ENCODE measurements around the gene PRR35. TPM values are rescaled to one million over a fixed set of nuclear protein-coding genes. Genes with fewer than 3 reads are reported as not detected.

PRR35 gene
- total RNA-seq, 2 experiments from 2014 or later, result not detected

GRCh38 chr16:528111-529011 lies 31.8 kb upstream of the PRR35 start:
- no peaks in the 10 kb centered on the region for H3K27me3 Mint-ChIP-seq

GRCh38 chr16:529012-529575 lies 31.1 kb upstream of the PRR35 start:
- Mint-ChIP-seq H3K36me3 (ENCODE audit: low read depth) (peaks cover 16% of the 10 kb centered on the region), H3K9me3 (no peaks in the 10 kb centered on the region), H3K27ac (peak overlapping the region; percentile 88), H3K4me3 (peak overlapping the region; percentile 84), H3K27me3 (no peaks in the 10 kb centered on the region), H3K4me1 (ENCODE audit: low read depth) (peaks cover 30% of the 10 kb centered on the region)
- POLR2A ChIA-PET, result interaction anchor here (0.9 to 1.8 kb wide), 5 partner anchors 10 to 107 kb away, joined by 3 to 8 read pairs (median 4); partner anchors contain the start of gene METTL26
- intact Hi-C loops (cut with micrococcal nuclease), result loop anchor here (5.0 kb wide), 1 partner anchor 132 kb away; the partner anchor contains the start of gene NME4
- no peak for TF ChIP-seq CTCF (IDR thresholded peaks at IDR 0.05)
- DNase-seq, result peak; percentile 53
- ATAC-seq, result no peak
- CTCF ChIA-PET, result interaction anchor here (2.4 kb wide), 1 partner anchor 18 kb away, joined by 5 read pairs; no protein-coding TSS in a partner anchor

More at GRCh38 chr16:528111-529011, 31.8 kb upstream of the PRR35 start:
- H3K4me3 Mint-ChIP-seq, result peak overlapping the region; percentile 84
- peaks cover 32% of the 10 kb centered on the region for H3K4me1 Mint-ChIP-seq (ENCODE audit: low read depth)
- H3K27ac Mint-ChIP-seq, result peak overlapping the region; percentile 88
- H3K9me3 Mint-ChIP-seq, result no peaks in the 10 kb centered on the region
- peak; percentile 50 for DNase-seq
- POLR2A ChIA-PET, result interaction anchor here (0.9 to 1.8 kb wide), 6 partner anchors 11 to 293 kb away, joined by 3 to 8 read pairs (median 4); partner anchors contain the start of genes FAM234A and METTL26
- H3K36me3 Mint-ChIP-seq (ENCODE audit: low read depth), result peaks cover 16% of the 10 kb centered on the region
- intact Hi-C loops (cut with micrococcal nuclease), result loop anchor here (5.0 kb wide), 1 partner anchor 131 kb away; the partner anchor contains the start of gene NME4
- no peak for TF ChIP-seq CTCF (IDR thresholded peaks at IDR 0.05)
- CTCF ChIA-PET, result interaction anchor here (1.0 to 2.4 kb wide), 2 partner anchors 19 to 108 kb away, joined by 3 to 5 read pairs; partner anchors contain the start of gene METTL26
- ATAC-seq, result no peak

DNA sequence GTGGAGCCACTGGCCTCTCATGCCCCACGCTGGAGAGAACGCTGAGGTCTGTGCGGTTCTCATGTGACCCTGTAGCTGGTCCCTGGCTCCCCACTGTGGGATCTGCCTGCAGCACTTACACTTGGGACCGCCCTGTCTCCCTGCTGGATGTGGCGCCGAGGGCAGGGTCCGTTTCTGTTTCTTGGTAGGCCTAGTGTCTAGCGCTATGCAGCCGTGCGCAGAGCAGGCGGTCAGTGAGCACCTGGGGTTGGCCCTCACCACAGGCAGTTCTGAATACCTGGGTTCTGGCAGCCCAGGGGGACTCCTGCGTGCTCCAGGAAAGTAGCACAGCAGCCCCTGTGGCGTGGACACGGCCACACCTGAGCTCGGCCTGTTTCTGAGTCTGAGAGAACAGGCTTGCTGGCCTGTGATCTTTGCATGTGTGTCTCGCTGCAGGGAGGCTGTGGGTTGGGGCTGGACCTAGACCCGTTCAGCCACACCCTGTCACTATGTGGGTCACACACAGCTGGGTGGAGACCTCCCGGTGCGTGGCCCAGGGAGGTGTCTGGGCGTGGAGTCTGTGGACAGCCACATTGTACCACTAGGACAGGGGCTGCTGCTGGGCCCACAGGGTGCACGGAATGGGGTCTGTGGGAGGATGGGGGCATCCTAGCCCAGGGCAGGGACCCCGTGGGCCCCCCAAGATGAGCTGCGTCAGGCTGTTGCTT lies 29.9 kb upstream of the PRR35 start:
- peaks cover 20% of the 10 kb centered on the region for H3K4me1 Mint-ChIP-seq (ENCODE audit: low read depth)
- H3K27ac Mint-ChIP-seq, result no peak overlapping the region
- peak overlapping the region; percentile 84 for H3K4me3 Mint-ChIP-seq
- DNase-seq (no peak), ATAC-seq (no peak)
- no peaks in the 10 kb centered on the region for H3K27me3 Mint-ChIP-seq
- ChIA-PET POLR2A (interaction anchor here (1.1 to 1.7 kb wide), 2 partner anchors 10 to 13 kb away, joined by 3 to 7 read pairs; no protein-coding TSS in a partner anchor), CTCF (no interaction called here)
- H3K36me3 Mint-ChIP-seq (ENCODE audit: low read depth), result peaks cover 11% of the 10 kb centered on the region
- no peaks in the 10 kb centered on the region for H3K9me3 Mint-ChIP-seq
- intact Hi-C loops (cut with micrococcal nuclease), result no loop called here
- TF ChIP-seq CTCF (IDR thresholded peaks at IDR 0.05), result no peak

DNA sequence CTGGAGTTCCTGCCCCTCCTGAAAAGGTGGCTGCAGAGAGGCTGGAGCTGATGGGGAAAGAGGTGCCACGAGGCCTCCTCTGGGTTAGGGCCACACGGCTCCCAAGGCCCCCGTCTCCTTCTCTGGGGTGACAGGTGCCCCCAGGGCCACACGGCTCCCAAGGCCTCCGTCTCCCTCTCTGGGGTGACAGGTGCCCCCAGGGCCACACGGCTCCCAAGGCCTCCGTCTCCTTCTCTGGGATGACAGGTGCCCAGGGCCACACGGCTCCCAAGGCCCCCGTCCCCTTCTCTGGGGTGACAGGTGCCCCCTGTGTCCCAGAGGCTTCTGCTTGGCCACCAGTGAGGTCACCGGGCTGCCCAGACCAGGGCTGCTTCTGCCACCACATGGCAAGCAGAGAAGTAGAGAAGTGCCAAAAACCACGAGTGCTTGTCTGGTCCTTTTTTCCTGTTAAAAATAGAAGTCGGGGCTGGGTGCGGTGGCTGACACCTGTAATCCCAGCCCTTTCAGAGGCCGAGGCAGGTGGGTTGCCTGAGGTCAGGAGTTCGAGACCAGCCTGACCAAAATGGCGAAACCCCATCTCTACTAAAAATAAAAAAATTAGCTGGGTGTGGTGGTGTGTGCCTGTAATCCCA lies 28.6 kb upstream of the PRR35 start:
- ChIA-PET POLR2A (interaction anchor here (1.1 to 1.7 kb wide), 2 partner anchors 9 to 12 kb away, joined by 3 to 7 read pairs; no protein-coding TSS in a partner anchor), CTCF (no interaction called here)
- TF ChIP-seq CTCF (IDR thresholded peaks at IDR 0.05), result no peak
- no peak overlapping the region for H3K27ac Mint-ChIP-seq
- peaks cover 9% of the 10 kb centered on the region for H3K36me3 Mint-ChIP-seq (ENCODE audit: low read depth)
- H3K27me3 Mint-ChIP-seq, result no peaks in the 10 kb centered on the region
- intact Hi-C loops (cut with micrococcal nuclease), result no loop called here
- no peaks in the 10 kb centered on the region for H3K9me3 Mint-ChIP-seq
- DNase-seq (no peak), ATAC-seq (no peak)
- H3K4me1 Mint-ChIP-seq (ENCODE audit: low read depth), result peaks cover 13% of the 10 kb centered on the region
- no peak overlapping the region for H3K4me3 Mint-ChIP-seq

All from activated CD8-positive, alpha-beta T cell treated with anti-CD3 and anti-CD28 coated beads for 36 hours (primary cell).